ENCODE results near the gene B4GALT3.

Gene B4GALT3

GRCh38 chr1:161162806-161163205, 14.5 kb downstream of the B4GALT3 start:
- no peak for DNase-seq (ENCODE audit: low spot score)

- DNase-seq (ENCODE audit: low spot score), result no peak
Observed at GRCh38 chr1:161162052-161162451, 15.3 kb downstream of the B4GALT3 start.

GRCh38 chr1:161161652-161162051, 15.7 kb downstream of the B4GALT3 start:
- no peak for DNase-seq (ENCODE audit: low spot score)

GRCh38 chr1:161160671-161161145, 16.6 kb downstream of the B4GALT3 start:
- DNase-seq (ENCODE audit: low spot score), result no peak

GRCh38 chr1:161159913-161160243, 17.4 kb downstream of the B4GALT3 start:
- no peak for DNase-seq (ENCODE audit: low spot score)

GRCh38 chr1:161159087-161159912, 18.0 kb downstream of the B4GALT3 start, which contains the start of gene USP21:
USP21 (plus strand) TSS chr1:161159500; CDS start chr1:161160641, 1,141 bp downstream.
- peak; percentile 90 for DNase-seq (ENCODE audit: low spot score)

- no peak for DNase-seq (ENCODE audit: low spot score)
Observed at GRCh38 chr1:161158316-161159010, 18.8 kb downstream of the B4GALT3 start.

- no peak for DNase-seq (ENCODE audit: low spot score)
Observed at GRCh38 chr1:161157867-161158266, 19.4 kb downstream of the B4GALT3 start.

GRCh38 chr1:161153682-161154337, 23.5 kb downstream of the B4GALT3 start, which contains the start of gene UFC1:
UFC1 (plus strand) TSS chr1:161153978; CDS start chr1:161153998, 20 bp downstream.
- peak; percentile 83 for DNase-seq (ENCODE audit: low spot score)

DNA sequence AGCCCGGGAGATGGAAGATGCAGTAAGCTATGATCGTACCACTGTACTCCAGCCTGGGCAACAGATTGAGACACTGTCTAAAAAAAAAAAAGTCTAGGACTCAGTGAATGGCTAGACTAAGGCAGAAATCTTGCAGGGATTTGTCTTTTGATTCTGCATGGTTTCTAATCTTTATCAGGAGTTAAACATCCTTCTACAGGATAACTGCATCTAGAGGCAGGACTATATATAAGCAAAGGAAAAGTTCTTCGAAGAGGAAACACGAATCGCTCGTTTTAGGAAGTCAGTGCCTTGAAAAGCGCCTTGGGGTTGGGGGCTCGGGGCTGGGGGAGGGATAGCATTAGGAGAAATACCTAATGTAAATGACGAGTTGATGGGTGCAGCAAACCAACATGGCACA, 24.1 kb downstream of the B4GALT3 start:
- no peak for DNase-seq (ENCODE audit: low spot score)

DNA sequence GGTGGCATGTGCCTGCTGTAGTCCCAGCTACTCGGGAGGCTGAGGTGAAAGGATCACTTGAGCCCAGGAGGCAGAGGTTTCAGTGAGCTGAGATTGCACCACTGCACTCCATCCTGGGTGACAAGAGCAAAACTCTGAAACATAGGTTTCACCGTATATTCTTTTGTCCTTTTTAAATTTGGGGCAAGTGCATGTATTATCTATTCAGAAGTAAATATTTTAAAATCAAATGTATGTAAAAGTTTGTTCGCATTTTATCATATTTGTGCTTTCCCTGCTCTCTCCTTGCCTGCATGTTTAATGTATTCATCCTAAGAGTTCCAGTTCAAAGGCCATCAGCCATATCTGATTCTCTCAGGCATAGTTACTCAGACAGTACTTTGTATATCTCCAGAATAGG, 31.5 kb downstream of the B4GALT3 start:
- no peak for DNase-seq (ENCODE audit: low spot score)

DNA sequence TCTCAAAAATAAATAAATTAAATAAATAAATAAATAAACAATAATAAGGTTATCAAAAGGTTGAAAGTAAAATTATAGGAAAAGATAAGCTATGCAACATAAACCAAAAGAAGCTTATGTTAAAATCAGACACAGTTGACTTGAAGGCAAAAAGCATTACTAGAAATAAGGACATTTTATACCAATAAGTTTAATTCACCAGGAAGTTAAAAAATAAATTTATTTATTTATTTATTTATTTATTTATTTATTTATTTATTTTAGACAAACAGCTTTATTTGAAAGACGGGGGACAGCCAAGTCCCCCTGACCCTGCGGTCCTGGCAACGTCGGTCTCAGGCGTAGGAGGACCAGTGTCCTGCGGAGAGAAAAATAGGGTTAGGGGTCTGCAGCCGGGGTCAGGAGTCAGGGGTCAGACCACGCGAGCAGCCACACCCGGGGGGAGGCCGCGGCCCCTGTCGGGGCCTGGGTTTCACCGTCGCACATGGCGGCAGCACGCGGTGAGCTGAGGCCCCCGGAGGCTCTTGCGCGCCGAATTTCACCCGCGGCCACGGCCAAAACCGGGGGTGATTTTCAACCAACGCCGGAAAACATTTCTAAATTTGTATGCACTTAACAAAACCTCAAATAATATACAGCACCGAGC, 36.4 kb downstream of the B4GALT3 start:
- DNase-seq (ENCODE audit: low spot score), result no peak

- peak; percentile 35 for DNase-seq (ENCODE audit: low spot score)
Observed at GRCh38 chr1:161139766-161140165, 37.5 kb downstream of the B4GALT3 start.

GRCh38 chr1:161138431-161138830, 38.9 kb downstream of the B4GALT3 start:
- DNase-seq (ENCODE audit: low spot score), result no peak

- DNase-seq (ENCODE audit: low spot score), result no peak
Observed at GRCh38 chr1:161137881-161138280, 39.4 kb downstream of the B4GALT3 start.

GRCh38 chr1:161133220-161133740, 44.0 kb downstream of the B4GALT3 start:
- DNase-seq (ENCODE audit: low spot score), result no peak

GRCh38 chr1:161132410-161133219, 44.7 kb downstream of the B4GALT3 start, which contains the start of gene DEDD:
DEDD (minus strand) TSS chr1:161132667; CDS start chr1:161124462, 8,205 bp downstream.
- DNase-seq (ENCODE audit: low spot score), result peak; percentile 92

DNA sequence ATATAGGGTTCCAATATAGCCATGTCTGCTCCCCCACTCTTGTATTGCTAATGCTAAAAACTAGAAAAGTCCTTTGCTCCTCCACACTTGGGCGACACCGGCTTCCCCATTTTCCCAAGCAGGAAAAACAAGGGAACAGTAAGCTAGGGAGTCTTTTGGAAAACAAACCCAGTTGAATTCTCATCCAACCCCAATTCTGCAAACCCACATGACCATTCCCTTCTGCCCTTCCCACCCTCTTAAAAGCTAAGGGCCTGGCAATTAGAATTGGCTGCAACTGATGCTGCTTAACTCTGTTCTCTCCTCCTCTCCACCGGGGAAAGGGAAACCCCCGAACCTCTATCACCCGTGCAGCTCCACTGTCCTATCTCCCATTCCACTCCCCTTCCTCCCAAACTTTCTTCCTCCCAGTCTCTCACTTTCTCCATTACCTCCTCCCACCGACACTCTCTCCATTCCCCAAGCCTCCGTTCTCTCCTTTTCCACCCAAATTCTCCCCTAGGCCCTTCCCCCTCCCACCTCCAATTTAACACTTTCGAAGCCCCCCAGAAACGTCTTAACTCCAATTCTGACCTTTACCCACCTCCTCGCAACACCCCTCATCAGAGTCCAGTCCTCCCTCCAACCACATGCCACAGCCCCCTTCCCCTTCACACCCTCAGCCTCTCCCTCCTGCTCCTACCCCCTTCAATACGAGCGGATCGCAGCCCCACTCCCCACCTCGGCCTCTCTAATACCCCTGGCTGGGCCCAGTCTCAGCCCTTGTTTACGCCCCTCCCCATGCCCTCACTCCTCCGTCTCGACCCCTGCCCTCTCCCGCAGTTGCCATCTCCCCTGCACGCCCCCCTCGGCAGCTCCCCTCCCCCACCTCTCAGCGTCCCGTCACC, 45.5 kb downstream of the B4GALT3 start:
- no peak for DNase-seq (ENCODE audit: low spot score)

- no peak for DNase-seq (ENCODE audit: low spot score)
Observed at GRCh38 chr1:161130266-161130665, 47.0 kb downstream of the B4GALT3 start.
